HL-60 (cell line): ENCODE measurements around the gene PLAC8L1.

Experiments
- DNase-seq, 2 experiments: peaks; one replicate each; pipeline ENCODE4 v3.0.0-alpha.2; 2010 to 2020; ENCODE audit warnings: low read depth in 1 of 2, low spot score in 1 of 2
- H3K27ac ChIP-seq: fragments of 250-450 bp; sonication (Bioruptor Pico); replicated peaks from 2 replicates; pipeline ENCODE4 v1.5.1; 2020; ENCODE audit warnings: mild to moderate bottlenecking, moderate library complexity
- H3K27me3 ChIP-seq: fragments of 250-450 bp; sonication (Bioruptor Pico); 2 replicates; pipeline ENCODE4 v1.5.1; 2021; ENCODE audit warnings: mild to moderate bottlenecking, moderate library complexity; ENCODE audit not compliant: insufficient read depth, poor library complexity, severe bottlenecking
- H3K4me3 ChIP-seq: replicated peaks from 2 replicates; pipeline ENCODE4 v1.5.1; 2011; ENCODE audit warnings: mild to moderate bottlenecking, control low read depth, low read length; ENCODE audit not compliant: insufficient read depth
- CTCF ChIP-seq: IDR thresholded peaks from one replicate; pipeline ENCODE4 v1.5.1; 2011; ENCODE audit warnings: low read length, control low read depth, inconsistent platforms; ENCODE audit not compliant: insufficient read depth
- GABPA ChIP-seq: IDR thresholded peaks from 2 replicates; pipeline ENCODE4 v1.6.1; 2012; ENCODE audit warnings: low read depth
- POLR2AphosphoS5 ChIP-seq: IDR thresholded peaks from 2 replicates; pipeline ENCODE4 v1.6.1; 2012; ENCODE audit warnings: low read depth
- REST ChIP-seq: IDR thresholded peaks from 2 replicates; pipeline ENCODE4 v1.6.1; 2012; ENCODE audit warnings: low read depth; ENCODE audit not compliant: insufficient replicate concordance
- SPI1 ChIP-seq: IDR thresholded peaks from 2 replicates; pipeline ENCODE4 v1.6.1; 2012; ENCODE audit warnings: low read depth, mild to moderate bottlenecking, borderline replicate concordance

Gene PLAC8L1

GRCh38 chr5:146060221-146060585 lies 45.2 kb downstream of the PLAC8L1 start:
- H3K27me3 ChIP-seq = no peaks in the 10 kb centered on the region
- TF ChIP-seq POLR2AphosphoS5 = no peak
- TF ChIP-seq REST = no peak
- TF ChIP-seq SPI1 = no peak
- no peak for TF ChIP-seq GABPA
- TF ChIP-seq CTCF = no peak
- no peak overlapping the region for H3K27ac ChIP-seq

GRCh38 chr5:146059460-146060220 lies 45.7 kb downstream of the PLAC8L1 start:
- Histone ChIP-seq H3K4me3 (no peak overlapping the region), H3K27me3 (peaks cover 3% of the 10 kb centered on the region), H3K27ac (no peak overlapping the region)
- TF ChIP-seq REST = no peak
- no peak for TF ChIP-seq CTCF
- TF ChIP-seq SPI1 = no peak
- no peak for TF ChIP-seq POLR2AphosphoS5
- no peak for TF ChIP-seq GABPA
- DNase-seq = no peak

More at GRCh38 chr5:146060221-146060585, 45.2 kb downstream of the PLAC8L1 start:
- DNase-seq = no peak
- H3K4me3 ChIP-seq = no peak overlapping the region

- DNase-seq = no peak
- Histone ChIP-seq H3K4me3 (no peak overlapping the region), H3K27me3 (peaks cover 4% of the 10 kb centered on the region), H3K27ac (no peak overlapping the region)
- TF ChIP-seq GABPA (no peak), REST (no peak), POLR2AphosphoS5 (no peak), SPI1 (no peak), CTCF (no peak)
Observed at GRCh38 chr5:146055432-146055831, 49.9 kb downstream of the PLAC8L1 start.
